Activated CD4-positive, alpha-beta T cell treated with anti-CD3 and anti-CD28 coated beads for 1 hour (primary cell): ENCODE results near the gene SLC35F3.
"Not testable (repeated sequence)": the region's sequence is repeated elsewhere in the genome, so short reads cannot be mapped to it uniquely, and the experiment has no call there.

ENCODE experiments used
- DNase-seq: peaks from one replicate; pipeline ENCODE4 v3.0.0-alpha.2; 2020

SLC35F3 gene

DNA sequence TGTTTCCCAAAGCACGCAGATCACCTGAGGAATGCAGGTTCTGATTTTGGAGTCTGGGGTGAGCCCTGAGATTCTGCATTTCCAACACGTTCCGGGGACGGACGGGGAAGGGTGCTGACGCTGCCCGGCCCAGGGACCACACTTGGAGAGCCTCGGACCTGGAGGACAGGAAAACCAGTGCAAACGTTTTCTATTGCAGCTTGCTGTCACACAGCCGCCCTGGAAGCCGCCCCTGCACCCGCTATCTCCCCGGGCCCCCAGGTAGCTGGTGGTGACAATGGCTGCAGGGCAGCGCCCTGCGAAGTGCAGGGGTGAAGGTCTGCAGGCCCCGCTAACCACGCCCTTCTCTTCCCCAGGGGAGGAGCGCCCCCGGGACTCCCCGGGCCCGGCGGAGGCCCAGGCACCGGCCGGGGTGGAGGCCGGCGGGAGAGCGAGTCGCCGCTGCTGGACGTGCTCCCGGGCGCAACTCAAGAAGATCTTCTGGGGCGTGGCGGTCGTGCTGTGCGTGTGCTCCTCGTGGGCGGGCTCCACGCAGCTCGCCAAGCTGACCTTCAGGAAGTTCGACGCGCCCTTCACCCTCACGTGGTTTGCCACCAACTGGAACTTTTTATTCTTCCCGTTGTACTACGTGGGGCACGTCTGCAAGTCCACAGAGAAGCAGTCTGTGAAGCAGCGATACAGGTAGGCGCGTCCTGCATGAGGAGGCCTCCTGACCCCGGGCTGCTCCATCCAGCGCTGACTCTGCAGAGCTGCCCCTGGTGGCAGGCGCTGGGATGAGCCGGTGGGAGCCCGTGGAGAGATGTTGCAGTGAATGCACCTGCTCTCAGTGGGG is 326.8 kb downstream of the SLC35F3 start:
- no peak for DNase-seq

- DNase-seq: no peak
These were observed 327.4 kb downstream of the SLC35F3 start for GRCh38 chr1:234231893-234232276.

GRCh38 chr1:234234199-234234598 is 329.7 kb downstream of the SLC35F3 start:
- DNase-seq: no peak

DNA sequence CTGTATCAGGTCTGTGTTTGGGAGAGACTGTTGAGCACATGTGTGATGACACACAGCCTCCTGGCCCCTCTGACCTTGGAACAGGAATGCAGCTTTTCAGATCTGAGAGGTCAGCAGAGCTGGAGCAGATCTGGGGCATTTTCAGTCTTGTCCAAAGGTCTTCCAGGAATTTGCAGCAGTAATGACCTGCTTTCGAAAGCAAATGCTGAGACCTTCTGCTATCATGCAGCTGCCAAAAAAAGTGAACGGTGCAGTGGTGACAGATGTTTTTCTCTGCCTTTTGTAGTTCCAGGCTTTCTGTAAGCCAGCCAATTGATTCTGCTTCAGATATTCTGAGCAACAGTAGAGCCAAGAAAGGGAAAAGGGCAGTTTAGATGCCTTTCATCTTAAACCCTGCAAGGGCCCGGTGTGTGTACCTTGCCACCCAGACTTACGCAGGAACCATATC is 331.0 kb downstream of the SLC35F3 start:
- no peak for DNase-seq

DNA sequence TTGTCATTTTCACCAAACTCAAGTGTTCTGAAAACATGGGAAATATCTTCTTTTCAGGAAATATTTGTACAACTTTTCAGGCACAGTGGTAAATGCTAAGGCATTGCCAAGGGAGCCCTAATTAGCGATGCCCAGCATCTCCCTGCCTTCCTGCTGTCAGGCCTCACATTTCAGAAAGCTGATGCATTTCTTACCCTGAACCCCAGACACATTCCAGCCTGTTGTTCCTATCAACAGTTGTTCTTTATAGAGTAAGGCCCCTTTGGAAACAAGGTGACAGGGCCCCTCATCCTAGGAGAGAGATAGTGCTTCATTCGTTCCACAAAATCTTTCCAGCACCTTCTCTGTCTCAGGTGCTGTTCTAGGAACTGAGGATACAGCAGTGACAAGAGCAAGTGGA is 332.9 kb downstream of the SLC35F3 start:
- no peak for DNase-seq

DNA sequence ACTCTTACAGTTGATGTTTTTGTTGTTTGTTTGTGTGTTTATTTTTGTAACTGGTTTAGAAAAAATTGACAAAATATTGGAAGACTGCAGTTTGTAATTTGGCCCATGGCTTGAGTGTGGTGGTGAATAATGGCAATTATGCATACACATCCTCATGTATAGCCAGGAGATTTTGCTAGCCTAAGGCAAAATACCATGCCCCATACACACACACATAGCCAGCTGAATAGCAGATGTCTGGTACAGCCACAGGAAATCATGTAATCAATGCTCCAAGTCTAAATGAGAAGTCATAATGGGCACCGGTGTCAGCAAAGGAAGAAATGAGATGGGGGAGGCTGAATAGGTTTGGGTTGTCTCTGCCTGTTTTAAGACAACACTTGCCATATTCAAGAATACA is 333.6 kb downstream of the SLC35F3 start:
- DNase-seq: no peak

GRCh38 chr1:234239515-234239914 is 335.0 kb downstream of the SLC35F3 start:
- DNase-seq: no peak

DNA sequence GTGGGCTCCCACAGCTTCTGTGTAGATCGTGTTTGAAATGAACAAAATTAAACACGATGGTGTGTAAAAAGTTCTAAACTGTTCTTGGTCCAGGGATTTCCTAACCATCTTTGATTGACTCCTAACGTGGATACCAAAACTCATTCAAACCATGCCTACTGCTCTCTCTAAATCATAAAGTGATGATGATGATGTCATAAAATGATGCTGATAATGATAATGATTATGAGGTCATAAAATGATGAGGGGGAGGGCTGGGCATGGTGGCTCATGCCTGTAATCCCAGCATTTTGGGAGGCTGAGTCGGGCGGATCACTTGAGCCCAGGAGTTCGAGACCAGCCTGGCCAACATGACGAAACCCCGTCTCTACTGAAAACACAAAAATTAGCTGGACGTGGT is 335.5 kb downstream of the SLC35F3 start:
- DNase-seq: no peak

DNA sequence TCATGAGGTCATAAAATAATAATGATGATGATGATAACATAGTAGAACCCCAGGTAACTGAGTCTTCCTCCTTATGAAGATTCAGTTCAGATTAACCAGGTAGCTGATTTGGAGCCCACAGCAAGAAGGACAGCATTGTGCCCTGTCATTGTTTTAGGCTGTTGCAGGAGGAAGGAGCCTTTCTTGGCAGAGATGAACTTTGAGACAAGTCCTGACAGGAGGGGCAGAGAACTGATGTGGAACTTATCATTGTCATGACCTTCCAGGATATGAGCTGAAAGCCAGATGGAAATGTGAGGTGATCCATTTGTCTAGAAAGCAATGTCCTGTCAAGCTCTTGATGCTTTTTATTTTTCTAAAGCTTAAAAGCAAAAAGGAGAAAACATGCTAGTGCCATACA is 336.2 kb downstream of the SLC35F3 start:
- DNase-seq: no peak

DNA sequence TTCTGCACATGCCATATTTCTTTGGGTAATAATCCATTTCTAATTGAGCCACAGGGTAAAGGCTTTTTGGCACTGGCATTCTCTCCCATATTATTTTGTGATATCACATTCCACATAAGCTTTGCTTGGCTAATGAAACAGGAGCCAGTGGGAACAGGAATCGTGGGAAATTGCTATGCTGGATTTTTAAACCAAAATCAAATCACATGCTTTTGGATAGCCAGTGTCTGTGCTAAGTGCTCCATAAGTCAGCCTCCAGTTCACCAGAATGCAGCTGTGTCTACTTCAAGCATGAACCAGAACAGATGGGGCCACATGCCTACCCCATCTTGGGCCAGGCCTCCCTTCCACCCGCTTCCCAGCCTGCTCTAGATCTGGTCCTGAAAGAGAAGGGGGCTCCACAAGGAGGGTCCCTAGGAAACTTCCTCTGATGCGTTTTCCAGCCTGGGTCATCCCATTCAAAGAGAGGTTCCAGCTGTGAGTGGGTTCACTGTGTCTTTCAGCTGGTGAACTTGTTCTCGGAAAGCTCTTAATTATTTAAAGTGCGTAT is 337.5 kb downstream of the SLC35F3 start:
- no peak for DNase-seq

DNA sequence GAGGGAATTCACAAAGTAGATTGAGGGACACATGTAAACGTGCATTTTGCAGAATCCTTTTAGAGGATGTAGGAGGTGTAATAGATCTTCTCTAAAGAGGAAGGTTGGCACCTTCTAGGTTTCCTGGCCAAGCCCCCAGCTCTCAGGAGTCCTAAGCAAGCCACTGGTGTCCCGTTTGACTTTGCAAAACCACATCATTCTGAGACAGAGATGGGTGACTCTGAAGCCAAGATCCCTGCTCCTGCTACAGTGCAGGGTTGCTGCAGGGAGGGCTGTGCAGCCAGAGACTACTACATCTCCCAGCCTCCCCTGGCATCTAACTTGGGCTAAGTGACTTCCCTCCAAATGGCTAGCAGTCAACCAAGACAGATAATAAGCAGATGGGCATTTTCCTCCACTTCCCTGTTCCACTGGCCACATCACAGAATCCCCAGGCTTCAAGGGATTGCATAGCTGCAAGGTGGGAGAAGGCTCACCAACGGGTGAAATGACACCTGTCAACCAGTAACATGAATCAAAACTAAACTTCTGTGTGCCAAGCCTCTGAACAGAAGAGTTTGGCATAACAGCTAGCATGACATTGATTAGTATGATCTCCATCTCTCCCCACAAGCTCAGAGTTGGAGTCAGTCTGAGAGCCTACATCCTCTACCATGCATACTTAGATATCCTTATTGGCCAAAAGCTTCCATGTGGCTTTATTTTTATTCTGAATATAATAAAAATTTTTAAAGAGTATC is 339.2 kb downstream of the SLC35F3 start:
- DNase-seq: no peak

DNA sequence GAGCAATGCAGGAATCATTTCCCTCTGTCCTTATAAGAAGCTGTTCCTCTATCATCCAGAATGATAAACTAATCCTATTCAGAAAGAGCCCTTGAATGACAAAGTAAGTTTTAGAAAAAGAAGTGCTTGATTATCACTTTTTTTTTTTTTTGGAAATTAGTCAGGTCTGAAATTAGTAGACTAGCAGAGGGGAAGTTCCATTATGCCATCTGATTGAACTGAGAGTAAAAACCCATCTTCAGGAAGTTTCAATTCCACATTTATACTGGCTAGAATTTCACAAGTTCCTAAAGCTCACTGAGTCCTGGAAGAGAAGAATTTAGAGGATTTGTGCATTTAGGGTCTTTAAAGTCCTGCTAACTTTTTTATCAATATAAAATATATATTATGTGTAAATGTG is 340.0 kb downstream of the SLC35F3 start:
- no peak for DNase-seq

DNA sequence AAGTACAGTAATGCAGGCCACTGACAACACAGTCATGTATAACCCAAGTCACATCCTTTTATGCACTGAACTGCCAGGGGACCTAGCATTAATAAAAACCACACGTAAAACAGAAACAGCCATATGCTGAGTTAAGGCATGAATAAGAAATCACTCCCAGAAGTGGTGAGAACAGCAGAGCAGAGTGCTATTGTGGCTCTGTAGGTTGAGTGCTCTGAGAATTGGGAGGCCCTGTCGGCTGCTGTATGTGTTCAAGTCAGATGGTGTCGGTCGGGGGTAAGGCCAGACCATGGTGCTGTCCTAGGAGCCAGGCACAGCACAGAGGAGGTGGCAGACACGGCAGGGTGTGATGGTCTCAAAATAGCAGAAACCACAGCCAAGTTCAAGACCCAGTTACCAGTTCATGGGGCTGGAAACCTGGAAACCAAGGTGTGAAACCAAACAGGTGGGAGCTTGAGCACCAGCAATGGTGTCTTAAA is 342.2 kb downstream of the SLC35F3 start:
- DNase-seq: no peak

- not testable (repeated sequence) for DNase-seq
These were observed 343.3 kb downstream of the SLC35F3 start for GRCh38 chr1:234247746-234248145.

DNA sequence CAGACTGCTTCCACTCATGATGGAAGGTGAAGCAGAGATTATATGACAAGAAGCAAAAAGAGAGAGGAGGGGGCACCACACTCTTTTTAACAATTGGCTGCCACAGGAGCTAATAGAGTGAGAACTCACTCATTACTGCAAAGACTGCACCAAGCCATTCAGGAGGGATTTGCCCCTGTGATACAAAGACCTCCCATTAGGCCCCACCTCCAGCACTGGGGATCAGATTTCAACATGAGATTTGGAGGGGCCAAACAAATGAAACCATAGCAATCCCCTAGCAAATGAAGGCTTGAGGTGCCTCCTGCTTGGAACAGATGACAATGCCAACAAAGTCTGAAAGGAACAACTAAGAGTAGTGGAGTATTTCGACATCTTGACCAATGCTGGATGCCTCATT is 346.3 kb downstream of the SLC35F3 start:
- no peak for DNase-seq

- no peak for DNase-seq
These were observed 349.3 kb downstream of the SLC35F3 start for GRCh38 chr1:234253732-234254131.

DNA sequence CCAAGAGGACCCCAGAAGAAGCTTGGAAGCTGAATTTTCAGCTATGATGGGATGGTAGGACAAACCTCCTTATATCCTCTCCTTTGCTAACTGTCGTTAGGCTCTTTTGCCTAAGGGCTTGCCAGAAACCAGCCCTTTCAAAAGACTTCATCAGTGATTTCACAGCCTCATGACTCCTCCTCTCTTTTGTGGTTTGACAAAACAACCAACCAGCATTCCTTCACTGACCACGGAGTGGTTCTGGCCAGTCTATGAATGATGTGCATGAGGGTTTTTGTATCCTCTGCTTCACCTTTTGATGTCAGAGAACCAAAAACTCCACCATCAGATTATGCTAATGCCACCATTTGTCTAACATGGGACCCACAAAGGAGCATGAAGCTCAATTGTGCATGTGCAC is 351.9 kb downstream of the SLC35F3 start:
- no peak for DNase-seq

- no peak for DNase-seq
These were observed 353.6 kb downstream of the SLC35F3 start for GRCh38 chr1:234258071-234258470.

DNA sequence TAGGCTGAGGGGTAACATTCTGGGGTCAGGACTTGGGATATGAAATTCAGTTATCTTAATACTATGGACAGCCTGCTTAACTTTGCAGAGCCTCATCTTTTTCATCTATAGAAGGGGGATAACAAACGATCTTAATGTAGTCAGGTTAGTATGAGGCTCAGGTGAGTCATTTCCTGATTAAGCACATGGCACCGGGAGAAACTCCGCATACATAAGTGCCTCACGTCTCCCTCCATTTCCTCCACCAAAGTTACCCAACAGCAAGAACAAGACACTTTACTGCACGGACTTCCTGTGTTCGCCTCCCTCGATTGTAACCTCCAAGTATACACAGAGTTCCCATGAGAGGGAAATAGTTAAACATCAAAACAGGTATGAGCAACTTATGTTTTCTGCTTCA is 356.1 kb downstream of the SLC35F3 start:
- no peak for DNase-seq

DNA sequence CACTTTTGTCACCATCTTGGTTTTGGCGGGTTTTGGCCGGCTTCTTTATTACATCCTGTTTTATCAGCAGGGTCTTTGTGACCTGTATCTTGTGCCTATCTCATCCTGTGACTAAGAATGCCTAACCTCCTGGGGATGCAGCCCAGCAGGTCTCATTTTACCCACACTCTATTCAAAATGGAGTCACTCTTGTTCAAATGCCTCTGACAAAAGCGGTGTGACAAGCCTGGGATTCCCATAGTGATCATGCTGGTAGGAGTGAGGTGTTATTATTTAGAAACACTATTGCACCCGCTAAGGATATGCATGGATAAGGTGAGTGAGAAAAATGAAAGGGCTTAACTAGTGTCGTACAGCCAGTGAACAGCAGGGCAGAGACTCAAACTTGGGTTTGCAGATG is 357.1 kb downstream of the SLC35F3 start:
- DNase-seq: no peak

- no peak for DNase-seq
These were observed 357.7 kb downstream of the SLC35F3 start for GRCh38 chr1:234262007-234262753.

DNA sequence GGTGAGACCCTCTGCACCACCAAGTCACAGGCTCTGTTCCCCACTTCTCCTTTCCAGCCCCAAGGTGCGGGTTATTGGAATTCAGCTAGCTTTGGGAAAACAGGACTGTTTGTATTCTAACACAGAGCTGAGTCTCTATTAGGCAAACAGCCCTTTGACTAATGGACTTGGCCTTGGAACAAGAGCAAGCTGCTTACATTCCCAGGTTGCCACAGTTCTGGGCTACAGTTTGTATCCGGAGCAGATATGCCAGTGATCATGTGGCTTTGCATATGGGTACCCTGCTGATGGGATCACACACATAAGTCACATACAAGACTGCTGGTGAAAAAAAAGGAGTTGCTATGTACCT is 358.3 kb downstream of the SLC35F3 start:
- no peak for DNase-seq

DNA sequence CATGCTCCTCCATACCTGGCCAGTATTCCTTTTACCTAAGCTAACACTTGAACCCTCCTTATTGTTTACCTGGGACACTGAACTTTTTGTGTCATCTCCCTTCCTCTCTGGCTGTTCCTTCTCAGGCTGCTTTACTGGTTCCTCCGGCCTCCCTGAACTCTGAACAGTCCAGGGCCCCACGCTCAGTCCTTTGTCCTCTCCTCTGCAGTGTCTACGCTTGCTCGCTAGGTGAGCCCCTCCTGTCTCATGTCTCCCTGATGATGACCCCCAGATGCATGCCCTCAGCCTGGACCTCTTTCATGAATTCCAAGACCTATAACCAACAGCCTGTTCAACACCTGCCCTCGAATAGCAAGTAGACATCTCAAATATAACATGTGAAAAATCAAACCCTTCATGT is 360.4 kb downstream of the SLC35F3 start:
- DNase-seq: no peak
